Neural cell (in vitro differentiated cells): ENCODE results near the gene DNAAF2. TPM values are rescaled to one million over a fixed set of nuclear protein-coding genes. Genes with fewer than 3 reads are reported as not detected.

Experiments used
- H2AFZ ChIP-seq: fragments of 200-600, 300-800 bp; sonication (generic), shearing (Covaris generic); 2 replicates; pipeline ENCODE4 v1.6.0; 2014; ENCODE audit warnings: low read depth, mild to moderate bottlenecking, antibody characterized with exemption, low read length, moderate library complexity
- H3F3A ChIP-seq: fragments of 200-600 bp; shearing (Covaris generic); 2 replicates; pipeline ENCODE4 v1.6.1; 2016; ENCODE audit warnings: mild to moderate bottlenecking, moderate library complexity, mixed read lengths, antibody characterized with exemption, low read length; ENCODE audit not compliant: insufficient read depth, poor library complexity, severe bottlenecking
- H3K27ac ChIP-seq: fragments of 200-600, 300-800 bp; sonication (generic), shearing (Covaris generic); 2 replicates; pipeline ENCODE4 v1.5.1; 2014; ENCODE audit warnings: mild to moderate bottlenecking, low read length, moderate library complexity
- H3K27me3 ChIP-seq: fragments of 300-800, 200-600 bp; sonication (generic), shearing (Covaris generic); 2 replicates; pipeline ENCODE4 v1.6.0; 2014; ENCODE audit warnings: mild to moderate bottlenecking, low read depth, low read length, moderate library complexity; ENCODE audit not compliant: insufficient read depth
- H3K36me3 ChIP-seq: fragments of 300-800, 200-600 bp; sonication (generic), shearing (Covaris generic); 2 replicates; pipeline ENCODE4 v1.5.1; 2014; ENCODE audit warnings: mild to moderate bottlenecking, antibody characterized with exemption, low read length, moderate library complexity; ENCODE audit not compliant: insufficient read depth
- H3K4me2 ChIP-seq: fragments of 300-800, 200-600 bp; sonication (generic), shearing (Covaris generic); 2 replicates; pipeline ENCODE4 v1.6.0; 2014; ENCODE audit warnings: mild to moderate bottlenecking, low read length
- H3K4me3 ChIP-seq: fragments of 300-800, 200-600 bp; sonication (generic), shearing (Covaris generic); 2 replicates; pipeline ENCODE4 v1.5.1; 2014; ENCODE audit warnings: mild to moderate bottlenecking, low read length, moderate library complexity
- H3K79me2 ChIP-seq: fragments of 200-600 bp; shearing (Covaris generic); replicated peaks from 2 replicates; pipeline ENCODE4 v1.6.0; 2014; ENCODE audit warnings: mild to moderate bottlenecking, low read length, moderate library complexity; ENCODE audit not compliant: insufficient read depth
- H3K9ac ChIP-seq: fragments of 300-800, 200-600 bp; sonication (generic), shearing (Covaris generic); 2 replicates; pipeline ENCODE4 v1.6.1; 2016; ENCODE audit warnings: mild to moderate bottlenecking, low read length, mixed read lengths
- H3K9me2 ChIP-seq: fragments of 200-600 bp; shearing (Covaris generic); 2 replicates; pipeline ENCODE4 v1.6.1; 2016; ENCODE audit warnings: mild to moderate bottlenecking, low read length, mixed read lengths; ENCODE audit not compliant: insufficient read depth
- H3K9me3 ChIP-seq: fragments of 200-600, 300-800 bp; sonication (generic), shearing (Covaris generic); 2 replicates; pipeline ENCODE4 v1.6.1; 2016; ENCODE audit warnings: mild to moderate bottlenecking, mixed run types, low read length, moderate library complexity, mixed read lengths
- H4K20me1 ChIP-seq: fragments of 200-600 bp; shearing (Covaris generic); 2 replicates; pipeline ENCODE4 v1.6.1; 2016; ENCODE audit warnings: mild to moderate bottlenecking, mixed run types; ENCODE audit not compliant: insufficient read depth
- CTCF ChIP-seq: fragments of 450-650 bp; IDR thresholded peaks from 2 replicates; pipeline ENCODE4 v1.5.1; 2014; ENCODE audit warnings: antibody characterized with exemption, mild to moderate bottlenecking, moderate library complexity; ENCODE audit not compliant: poor library complexity, severe bottlenecking
- EP300 ChIP-seq: fragments of 450-650 bp; conservative IDR thresholded peaks from 2 replicates; pipeline ENCODE4 v1.6.1; 2014; ENCODE audit warnings: antibody characterized with exemption, mild to moderate bottlenecking, moderate library complexity; ENCODE audit not compliant: poor library complexity, severe bottlenecking
- EZH2 ChIP-seq: fragments of 200-600, 300-800 bp; shearing (Covaris generic), sonication (generic); IDR thresholded peaks from 2 replicates; pipeline ENCODE4 v1.6.1; 2014; ENCODE audit warnings: antibody characterized with exemption, low read length, borderline replicate concordance, mild to moderate bottlenecking; ENCODE audit not compliant: insufficient read depth, poor library complexity, severe bottlenecking
- MXI1 ChIP-seq: fragments of 450-650 bp; conservative IDR thresholded peaks from 2 replicates; pipeline ENCODE4 v1.6.1; 2014; ENCODE audit warnings: antibody characterized with exemption, mild to moderate bottlenecking; ENCODE audit not compliant: poor library complexity, severe bottlenecking
- POLR2AphosphoS5 ChIP-seq: IDR thresholded peaks from 2 replicates; pipeline ENCODE4 v1.6.1; 2012
- RAD21 ChIP-seq: fragments of 450-650 bp; conservative IDR thresholded peaks from 2 replicates; pipeline ENCODE4 v1.6.1; 2014; ENCODE audit warnings: antibody characterized with exemption, mild to moderate bottlenecking, moderate library complexity
- SMC3 ChIP-seq: fragments of 450-650 bp; conservative IDR thresholded peaks from 2 replicates; pipeline ENCODE4 v1.6.1; 2014; ENCODE audit warnings: antibody characterized with exemption, mild to moderate bottlenecking, moderate library complexity; ENCODE audit not compliant: poor library complexity
- TAF1 ChIP-seq: IDR thresholded peaks from 2 replicates; pipeline ENCODE4 v1.6.1; 2012; ENCODE audit warnings: low read depth
- polyA plus RNA-seq: library from polyadenylated mRNA; depleted of rRNA; stranded (reverse); fragments of >200 nt; gene quantifications from 2 replicates; pipeline ENCODE4 v1.2.3, GENCODE V29; 2014
- TF ChIP-seq, protein P1 (sequence below): IDR thresholded peaks from 2 replicates; pipeline ENCODE4 v1.6.1; 2012; ENCODE audit warnings: borderline replicate concordance

Gene DNAAF2
- polyA plus RNA-seq, 1 donor from 2014 or later, result 41.6 TPM

DNA sequence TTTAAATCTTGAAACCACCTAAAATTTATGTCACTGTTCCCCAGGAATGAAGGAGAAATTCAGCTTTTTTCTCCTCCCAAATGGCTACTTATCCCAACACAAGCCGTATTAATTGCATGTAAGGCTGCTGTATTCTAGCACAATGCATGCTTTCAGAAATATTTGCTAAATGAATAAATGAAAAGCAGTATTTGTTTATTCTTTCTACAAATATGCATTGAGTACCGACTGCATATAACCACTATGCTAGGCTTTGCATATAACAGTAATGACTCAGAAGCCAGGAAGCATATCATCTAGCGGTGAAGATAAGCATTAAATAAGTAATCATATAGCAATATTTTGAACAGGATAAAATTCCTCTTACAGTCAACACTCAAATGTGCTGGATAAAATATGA, 42.0 kb downstream of the DNAAF2 start:
- Histone ChIP-seq H4K20me1 (no peaks in the 10 kb centered on the region), H3K4me3 (no peak overlapping the region), H3K9me2 (no peaks in the 10 kb centered on the region), H3K9me3 (no peaks in the 10 kb centered on the region), H3K27me3 (no peaks in the 10 kb centered on the region), H3K4me2 (no peak overlapping the region), H2AFZ (no peak overlapping the region), H3K27ac (no peak overlapping the region), H3K79me2 (no peaks in the 10 kb centered on the region), H3F3A (no peaks in the 10 kb centered on the region), H3K36me3 (no peaks in the 10 kb centered on the region), H3K9ac (no peak overlapping the region)
- TF ChIP-seq POLR2AphosphoS5 (no peak), SMC3 (no peak), MXI1 (no peak), TAF1 (no peak), EP300 (no peak), EZH2 (no peak), RAD21 (no peak)
- TF ChIP-seq, protein P1, sequence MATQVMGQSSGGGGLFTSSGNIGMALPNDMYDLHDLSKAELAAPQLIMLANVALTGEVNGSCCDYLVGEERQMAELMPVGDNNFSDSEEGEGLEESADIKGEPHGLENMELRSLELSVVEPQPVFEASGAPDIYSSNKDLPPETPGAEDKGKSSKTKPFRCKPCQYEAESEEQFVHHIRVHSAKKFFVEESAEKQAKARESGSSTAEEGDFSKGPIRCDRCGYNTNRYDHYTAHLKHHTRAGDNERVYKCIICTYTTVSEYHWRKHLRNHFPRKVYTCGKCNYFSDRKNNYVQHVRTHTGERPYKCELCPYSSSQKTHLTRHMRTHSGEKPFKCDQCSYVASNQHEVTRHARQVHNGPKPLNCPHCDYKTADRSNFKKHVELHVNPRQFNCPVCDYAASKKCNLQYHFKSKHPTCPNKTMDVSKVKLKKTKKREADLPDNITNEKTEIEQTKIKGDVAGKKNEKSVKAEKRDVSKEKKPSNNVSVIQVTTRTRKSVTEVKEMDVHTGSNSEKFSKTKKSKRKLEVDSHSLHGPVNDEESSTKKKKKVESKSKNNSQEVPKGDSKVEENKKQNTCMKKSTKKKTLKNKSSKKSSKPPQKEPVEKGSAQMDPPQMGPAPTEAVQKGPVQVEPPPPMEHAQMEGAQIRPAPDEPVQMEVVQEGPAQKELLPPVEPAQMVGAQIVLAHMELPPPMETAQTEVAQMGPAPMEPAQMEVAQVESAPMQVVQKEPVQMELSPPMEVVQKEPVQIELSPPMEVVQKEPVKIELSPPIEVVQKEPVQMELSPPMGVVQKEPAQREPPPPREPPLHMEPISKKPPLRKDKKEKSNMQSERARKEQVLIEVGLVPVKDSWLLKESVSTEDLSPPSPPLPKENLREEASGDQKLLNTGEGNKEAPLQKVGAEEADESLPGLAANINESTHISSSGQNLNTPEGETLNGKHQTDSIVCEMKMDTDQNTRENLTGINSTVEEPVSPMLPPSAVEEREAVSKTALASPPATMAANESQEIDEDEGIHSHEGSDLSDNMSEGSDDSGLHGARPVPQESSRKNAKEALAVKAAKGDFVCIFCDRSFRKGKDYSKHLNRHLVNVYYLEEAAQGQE, result no peak

- TF ChIP-seq, protein P1, result no peak
- TF ChIP-seq CTCF (no peak), MXI1 (no peak), EZH2 (no peak), EP300 (no peak), RAD21 (no peak), TAF1 (no peak), SMC3 (no peak), POLR2AphosphoS5 (no peak)
- H3K27me3 ChIP-seq, result no peaks in the 10 kb centered on the region
- no peak overlapping the region for H3K9ac ChIP-seq
- no peaks in the 10 kb centered on the region for H3K9me2 ChIP-seq
- no peak overlapping the region for H3K4me3 ChIP-seq
- no peak overlapping the region for H3K4me2 ChIP-seq
- peaks cover 17% of the 10 kb centered on the region for H3K79me2 ChIP-seq
- H2AFZ ChIP-seq, result no peak overlapping the region
- no peaks in the 10 kb centered on the region for H3K9me3 ChIP-seq
- H3K36me3 ChIP-seq, result no peaks in the 10 kb centered on the region
- no peaks in the 10 kb centered on the region for H4K20me1 ChIP-seq
- no peak overlapping the region for H3K27ac ChIP-seq
- H3F3A ChIP-seq, result no peaks in the 10 kb centered on the region
These were observed 45.7 kb downstream of the DNAAF2 start for GRCh38 chr14:49589387-49589786.
